HEK293T (cell line): ENCODE measurements around the gene SLC18B1.
A peak's percentile ranks its signal among the peaks of the same experiment; 100 is the strongest.

ENCODE experiments used
- CTCF ChIA-PET: fragments of 350-600 bp; formaldehyde crosslinking; extraction: SDS; loops from one replicate; lab custom pipeline; 2021; ENCODE audit warnings: antibody characterized with exemption, inconsistent platforms; lab: Yijun Ruan, JAX
- POLR2A ChIA-PET: fragments of 350-600 bp; formaldehyde crosslinking; extraction: SDS; loops from one replicate; lab custom pipeline; 2020; ENCODE audit warnings: antibody characterized with exemption, inconsistent platforms; lab: Yijun Ruan, JAX
- DNase-seq: peaks from one replicate; pipeline ENCODE4 v3.0.0; 2012; ENCODE audit warnings: mixed read lengths; ENCODE audit errors: extremely low spot score
- ARNT ChIP-seq: fragments of 450-650 bp; IDR thresholded peaks from 2 replicates; pipeline ENCODE4 v1.6.1; 2017; ENCODE audit warnings: mild to moderate bottlenecking
- BHLHE40 ChIP-seq: fragments of 450-650 bp; IDR thresholded peaks from 2 replicates; pipeline ENCODE4 v1.6.1; 2016; ENCODE audit warnings: mild to moderate bottlenecking, moderate library complexity, borderline replicate concordance
- CTBP1 ChIP-seq: fragments of 450-650 bp; IDR thresholded peaks from 2 replicates; pipeline ENCODE4 v1.6.1; 2016; ENCODE audit warnings: borderline replicate concordance
- ELF4 ChIP-seq: fragments of 450-650 bp; IDR thresholded peaks from 2 replicates; pipeline ENCODE4 v1.6.1; 2017; ENCODE audit warnings: antibody characterized with exemption
- FOXA1 ChIP-seq: fragments of 450-650 bp; IDR thresholded peaks from 2 replicates; pipeline ENCODE4 v1.6.1; 2016; ENCODE audit warnings: mild to moderate bottlenecking
- FOXM1 ChIP-seq: fragments of 450-650 bp; IDR thresholded peaks from 2 replicates; pipeline ENCODE4 v1.6.1; 2017; ENCODE audit warnings: mild to moderate bottlenecking, borderline replicate concordance
- HDGF ChIP-seq: fragments of 450-650 bp; IDR thresholded peaks from 2 replicates; pipeline ENCODE4 v1.6.1; 2017; ENCODE audit warnings: antibody characterized with exemption, borderline replicate concordance
- L3MBTL2 ChIP-seq: fragments of 450-650 bp; conservative IDR thresholded peaks from 2 replicates; pipeline ENCODE4 v1.6.1; 2016; ENCODE audit warnings: mild to moderate bottlenecking
- LEF1 ChIP-seq: fragments of 450-650 bp; IDR thresholded peaks from 2 replicates; pipeline ENCODE4 v1.6.1; 2017; ENCODE audit warnings: mild to moderate bottlenecking, borderline replicate concordance
- NFRKB ChIP-seq: fragments of 450-650 bp; IDR thresholded peaks from 2 replicates; pipeline ENCODE4 v1.6.1; 2016; ENCODE audit warnings: mild to moderate bottlenecking, moderate library complexity
- SUZ12 ChIP-seq: fragments of 450-650 bp; IDR thresholded peaks from 2 replicates; pipeline ENCODE4 v1.6.1; 2016; ENCODE audit warnings: mild to moderate bottlenecking
- TARDBP ChIP-seq: fragments of 450-650 bp; IDR thresholded peaks from 2 replicates; pipeline ENCODE4 v1.6.1; 2016
- ZNF384 ChIP-seq: fragments of 450-650 bp; IDR thresholded peaks from 2 replicates; pipeline ENCODE4 v1.6.1; 2016
- TF ChIP-seq, protein P1 (sequence below): fragments of 450-650 bp; IDR thresholded peaks from 2 replicates; pipeline ENCODE4 v1.6.1; 2016

Gene SLC18B1

DNA sequence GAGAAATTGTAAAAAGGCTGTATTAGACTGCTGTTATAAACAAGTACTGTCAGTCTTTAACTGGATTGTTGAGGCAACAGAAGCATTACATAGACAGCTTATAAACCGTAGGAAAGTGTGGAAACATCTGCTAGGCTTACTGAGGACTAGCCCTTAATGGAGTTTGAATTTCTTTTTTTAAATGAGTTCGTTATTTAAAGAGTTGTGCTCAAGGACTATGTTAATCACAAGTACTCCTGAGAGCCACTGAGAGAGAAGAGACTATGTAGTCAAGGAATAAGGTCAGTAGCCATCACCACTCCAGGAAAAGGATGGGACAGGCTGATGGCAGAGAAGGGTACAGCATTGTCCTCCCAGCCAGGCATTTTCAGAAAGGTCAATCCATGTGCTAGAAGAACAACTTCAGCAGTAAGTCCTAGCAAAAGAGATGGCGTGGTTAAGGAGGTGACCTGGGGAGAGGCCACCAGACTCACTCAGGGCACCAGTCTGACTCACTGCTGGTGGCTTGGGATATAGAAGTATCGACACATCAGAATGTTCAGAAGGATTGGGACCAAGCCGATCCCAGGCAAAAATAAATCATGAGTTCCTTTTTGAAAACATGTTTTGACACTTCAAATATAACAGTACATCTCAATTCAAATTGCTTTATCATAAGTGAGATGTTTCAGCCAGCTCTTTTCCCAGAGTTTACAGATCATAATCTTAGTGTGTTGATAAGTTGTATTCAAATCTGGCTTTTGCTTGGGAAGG is 22.4 kb upstream of the SLC18B1 start:
- no peak for DNase-seq
- CTCF ChIA-PET: interaction anchor here (0.6 to 0.7 kb wide), 2 partner anchors 141 to 732 kb away, joined by 3 to 5 read pairs; no protein-coding TSS in a partner anchor
- TF ChIP-seq LEF1: no peak
- peak; percentile 61; the same call in 1 of the 2 replicates for TF ChIP-seq ZNF384
- POLR2A ChIA-PET: no interaction called here

DNA sequence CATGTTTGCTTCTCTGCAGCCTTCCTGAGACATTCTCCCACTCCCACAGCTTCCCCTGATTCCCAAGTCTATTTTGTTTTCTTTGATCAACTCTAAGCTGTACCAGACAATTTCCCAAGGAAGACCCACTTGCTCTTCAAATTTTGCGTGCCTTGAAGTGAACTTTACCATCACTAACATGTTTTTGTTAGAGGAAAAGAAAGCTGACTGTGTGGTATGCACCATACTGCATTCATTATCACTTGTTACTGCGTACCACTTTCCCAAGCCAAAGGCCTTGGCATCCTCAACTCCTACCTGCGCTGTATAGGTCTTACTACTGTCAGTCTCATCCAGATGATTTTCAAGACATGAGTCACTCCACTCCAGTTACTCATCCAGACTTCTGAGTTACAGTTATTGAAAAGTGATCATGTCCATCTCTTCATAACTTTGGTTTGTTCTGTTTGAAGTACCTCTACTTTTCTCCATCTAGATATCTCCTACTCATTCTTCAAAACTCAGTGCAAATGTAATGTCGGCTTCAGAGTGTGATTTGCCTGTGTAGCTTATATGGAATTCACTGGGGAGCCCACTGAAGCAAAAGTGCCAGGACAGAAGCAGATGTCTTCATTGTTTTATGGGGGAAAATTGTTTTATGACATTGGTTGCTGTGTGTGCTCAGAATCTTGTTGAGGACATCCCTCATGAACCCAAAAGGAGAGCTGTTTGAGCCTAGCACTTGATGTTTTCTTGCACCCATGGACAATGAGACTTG is 21.1 kb upstream of the SLC18B1 start:
- ChIA-PET POLR2A (interaction anchor here (1.5 kb wide), 2 partner anchors 21 to 118 kb away, joined by 3 read pairs; partner anchors contain the start of gene SLC18B1), CTCF (no interaction called here)
- no peak for DNase-seq
- no peak for TF ChIP-seq CTBP1
- TF ChIP-seq ELF4: peak; percentile 39; the same call in 1 of the 2 replicates

DNA sequence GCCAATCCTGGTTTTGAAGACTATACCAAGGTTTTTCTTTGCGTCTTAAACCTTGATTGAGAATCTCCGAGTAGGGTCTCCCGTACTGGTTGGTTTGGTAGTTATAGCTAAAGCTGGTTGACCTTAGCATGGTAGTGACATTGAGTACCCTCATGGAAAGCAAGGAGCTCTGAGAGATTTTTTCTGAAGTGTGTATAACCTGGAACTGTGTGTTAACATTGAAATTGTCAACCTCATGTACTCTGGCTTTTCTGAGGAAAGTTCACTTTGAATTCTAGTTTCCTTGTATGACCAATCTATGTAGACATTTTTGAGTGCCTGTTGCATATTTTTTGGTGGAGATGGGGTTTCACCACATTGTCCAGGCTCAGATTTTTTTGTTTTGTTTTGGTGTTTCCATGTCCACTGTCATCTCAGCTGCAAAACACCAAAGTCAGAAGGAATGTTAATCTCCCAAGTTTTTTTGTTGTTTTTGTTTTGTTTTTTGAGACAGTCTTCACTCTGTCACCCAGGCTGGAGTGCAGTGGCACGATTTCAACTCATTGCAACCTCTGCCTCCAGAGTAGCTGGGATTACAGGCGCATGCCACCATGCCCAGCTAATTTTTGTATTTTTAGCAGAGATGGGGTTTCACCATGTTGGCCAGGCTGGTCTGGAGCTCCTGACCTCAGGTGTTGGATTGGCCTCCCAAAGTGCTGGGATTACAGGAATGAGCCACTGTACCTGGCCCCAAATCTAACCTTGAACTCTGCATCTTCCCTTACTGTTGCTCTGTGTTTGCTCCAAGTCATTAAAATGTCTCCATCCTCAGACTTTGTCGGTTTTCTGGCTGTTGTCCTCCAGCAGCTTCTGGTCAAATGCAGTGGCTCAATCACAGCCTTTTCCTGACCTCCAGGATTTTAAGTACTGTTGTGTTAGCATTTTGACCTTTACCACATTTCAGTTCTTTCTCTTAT is 20.2 kb upstream of the SLC18B1 start:
- CTCF ChIA-PET: interaction anchor here (0.8 kb wide), 1 partner anchor 539 kb away, joined by 3 read pairs; no protein-coding TSS in a partner anchor
- DNase-seq: no peak
- TF ChIP-seq L3MBTL2 (no peak), SUZ12 (no peak), TARDBP (no peak), HDGF (no peak), NFRKB (no peak), ARNT (no peak), LEF1 (no peak), ZNF384 (no peak)
- POLR2A ChIA-PET: interaction anchor here (1.5 kb wide), 2 partner anchors 20 to 119 kb away, joined by 3 read pairs; partner anchors contain the start of gene SLC18B1

DNA sequence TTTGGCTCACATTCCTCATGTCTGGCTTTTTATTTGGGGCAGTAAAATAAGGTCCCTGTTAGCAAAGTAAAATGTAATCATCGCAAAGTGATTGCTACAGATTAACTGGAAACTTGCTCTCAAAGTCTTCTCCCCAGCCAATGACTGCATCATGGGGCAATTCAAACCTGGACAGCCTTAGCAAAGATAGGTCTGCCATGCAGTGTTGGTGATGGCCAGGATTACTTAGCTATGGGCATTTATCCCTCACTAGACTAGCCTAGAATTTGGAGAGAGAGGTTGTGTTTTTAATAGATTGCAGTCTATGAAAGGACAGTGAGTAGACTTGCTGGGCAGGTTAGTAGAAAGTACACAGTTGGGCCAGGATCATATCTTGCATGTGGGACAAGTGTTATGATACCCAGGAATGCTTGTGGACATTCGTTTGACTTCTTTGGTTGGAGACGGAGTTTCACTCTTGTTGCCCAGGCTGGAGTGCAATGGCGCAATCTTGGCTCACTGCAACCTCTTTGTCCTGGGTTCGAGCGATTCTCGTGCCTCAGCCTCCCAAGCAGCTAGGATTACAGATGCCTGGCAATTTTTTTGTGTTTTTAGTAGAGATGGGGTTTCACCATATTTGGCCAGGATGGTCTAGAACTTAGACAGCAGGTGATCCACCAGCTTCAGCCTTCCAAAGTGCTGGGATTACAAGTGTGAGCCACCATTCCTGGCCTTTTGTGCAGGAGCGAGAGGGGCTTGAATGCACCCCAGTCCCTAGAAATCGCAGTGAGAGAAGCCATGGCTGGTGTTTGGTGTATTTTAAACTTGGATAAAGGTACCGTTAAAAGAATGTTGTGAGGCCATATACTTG is 19.3 kb upstream of the SLC18B1 start:
- ChIA-PET CTCF (interaction anchor here (0.8 kb wide), 1 partner anchor 538 kb away, joined by 3 read pairs; no protein-coding TSS in a partner anchor), POLR2A (interaction anchor here (0.9 to 1.5 kb wide), 2 partner anchors 20 to 109 kb away, joined by 3 read pairs; partner anchors contain the start of gene SLC18B1)
- TF ChIP-seq FOXA1 (no peak), ELF4 (peak; percentile 7; the same call in 1 of the 2 replicates), SUZ12 (no peak), ZNF384 (no peak)
- no peak for DNase-seq

DNA sequence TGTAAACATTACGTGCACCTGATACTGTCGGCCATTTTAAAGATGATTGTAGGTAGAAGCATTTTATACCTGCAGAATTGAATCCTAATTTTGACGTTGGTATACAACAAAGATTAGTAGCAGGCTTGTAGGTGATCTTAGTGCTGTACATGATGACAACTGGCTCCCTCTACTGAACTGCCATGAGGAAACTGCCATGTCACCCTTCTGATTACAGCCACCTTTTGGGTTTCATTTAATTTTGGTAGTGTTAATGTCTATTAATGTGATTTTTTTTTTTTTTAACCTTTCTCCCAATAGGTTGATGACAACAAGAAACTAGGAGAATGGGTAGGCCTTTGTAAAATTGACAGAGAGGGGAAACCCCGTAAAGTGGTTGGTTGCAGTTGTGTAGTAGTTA is 18.2 kb upstream of the SLC18B1 start:
- TF ChIP-seq ZNF384: no peak
- TF ChIP-seq, protein P1, sequence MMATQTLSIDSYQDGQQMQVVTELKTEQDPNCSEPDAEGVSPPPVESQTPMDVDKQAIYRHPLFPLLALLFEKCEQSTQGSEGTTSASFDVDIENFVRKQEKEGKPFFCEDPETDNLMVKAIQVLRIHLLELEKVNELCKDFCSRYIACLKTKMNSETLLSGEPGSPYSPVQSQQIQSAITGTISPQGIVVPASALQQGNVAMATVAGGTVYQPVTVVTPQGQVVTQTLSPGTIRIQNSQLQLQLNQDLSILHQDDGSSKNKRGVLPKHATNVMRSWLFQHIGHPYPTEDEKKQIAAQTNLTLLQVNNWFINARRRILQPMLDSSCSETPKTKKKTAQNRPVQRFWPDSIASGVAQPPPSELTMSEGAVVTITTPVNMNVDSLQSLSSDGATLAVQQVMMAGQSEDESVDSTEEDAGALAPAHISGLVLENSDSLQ: no peak
- POLR2A ChIA-PET: no interaction called here
- CTCF ChIA-PET: no interaction called here
- no peak for DNase-seq

DNA sequence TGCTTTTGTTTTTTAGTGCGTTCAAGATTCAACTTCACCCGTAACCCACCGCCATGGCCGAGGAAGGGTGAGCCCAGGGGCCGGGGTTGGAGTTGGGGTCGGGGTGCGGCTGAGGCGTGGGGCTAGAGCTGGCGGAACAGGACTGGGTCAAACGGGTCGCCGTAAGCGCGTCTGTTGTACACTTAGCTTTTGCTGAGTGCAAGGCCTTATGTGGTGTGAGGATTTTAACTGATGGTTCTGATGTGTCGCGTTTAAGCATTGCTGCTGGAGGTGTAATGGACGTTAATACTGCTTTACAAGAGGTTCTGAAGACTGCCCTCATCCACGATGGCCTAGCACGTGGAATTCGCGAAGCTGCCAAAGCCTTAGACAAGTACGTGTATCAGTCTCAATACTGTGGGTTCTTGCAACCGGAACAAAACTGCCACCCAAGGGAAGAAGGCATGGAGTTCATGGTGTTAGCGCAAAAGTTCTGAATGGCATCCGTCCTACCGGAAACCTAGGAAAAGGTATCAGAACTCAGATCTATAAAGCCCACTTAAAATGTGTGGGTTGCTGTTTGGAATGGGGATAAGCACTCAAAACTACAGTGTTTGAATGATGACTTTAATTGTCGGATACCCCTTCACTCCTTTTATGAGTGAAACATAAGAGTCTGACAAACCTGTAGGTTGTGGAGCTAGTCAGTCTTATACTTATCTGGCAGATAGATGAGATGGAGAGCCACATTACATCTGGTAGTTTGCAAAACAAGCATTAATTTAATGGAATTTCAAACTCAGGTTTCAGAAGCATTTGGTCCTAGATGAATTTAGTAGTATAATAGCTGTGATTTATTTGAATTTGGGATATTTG is 16.5 kb upstream of the SLC18B1 start:
- POLR2A ChIA-PET: interaction anchor here (0.5 to 3.9 kb wide), 10 partner anchors 9 to 302 kb away, joined by 3 to 18 read pairs (median 5); partner anchors contain the start of genes SLC18B1 and STX7
- TF ChIP-seq ARNT (no peak), BHLHE40 (no peak), FOXM1 (no peak), L3MBTL2 (0 out of 2 replicates have a peak, but pooled peaks have one; percentile 17)
- TF ChIP-seq, protein P1: no peak
- no peak for DNase-seq
- CTCF ChIA-PET: interaction anchor here (1.4 kb wide), 1 partner anchor 11 kb away, joined by 4 read pairs; no protein-coding TSS in a partner anchor
